Dermis blood vessel endothelial cell (primary cell): ENCODE data around the gene PPP3R2. TPM values are rescaled to one million over a fixed set of nuclear protein-coding genes. Genes with fewer than 3 reads are reported as not detected.

Source experiments
- total RNA-seq: library from RNA; depleted of rRNA; stranded (reverse); fragments of >200 nt; gene quantifications from 2 replicates; pipeline ENCODE4 v1.2.3, GENCODE V29; 2014

Gene PPP3R2
- total RNA-seq, 1 donor from 2014 or later, result not detected

Other genes with a start within 250 kb of the PPP3R2 start
- not detected in 2 replicates for gene BAAT, start 210.0 kb downstream of the PPP3R2 start, total RNA-seq
- gene MRPL50, start 196.4 kb downstream of the PPP3R2 start, total RNA-seq, result 15.5 and 19.4 TPM in 2 replicates
- 31.3 and 33.8 TPM in 2 replicates for gene ZNF189, start 196.1 kb downstream of the PPP3R2 start, total RNA-seq
- gene ALDOB, start 159.2 kb downstream of the PPP3R2 start, total RNA-seq, result under 0.01 TPM in 1 of 2 replicates, not detected in the other
- 36.8 and 42.5 TPM in 2 replicates for gene RNF20, start 61.1 kb downstream of the PPP3R2 start, total RNA-seq
- gene GRIN3A, start 143.7 kb upstream of the PPP3R2 start, total RNA-seq, result not detected in 2 replicates